HG02642 (cell line): ENCODE results near the gene VIPR2.
"Not testable (repeated sequence)": the region's sequence is repeated elsewhere in the genome, so short reads cannot be mapped to it uniquely, and the experiment has no call there.

ENCODE experiments used
- ATAC-seq: cut with Tn5 transposase; IDR thresholded peaks from one replicate; pipeline ENCODE4 v1.9.1; 2021; ENCODE audit warnings: mild to moderate bottlenecking; ENCODE audit not compliant: unreplicated experiment, poor library complexity

Gene VIPR2, protein sequence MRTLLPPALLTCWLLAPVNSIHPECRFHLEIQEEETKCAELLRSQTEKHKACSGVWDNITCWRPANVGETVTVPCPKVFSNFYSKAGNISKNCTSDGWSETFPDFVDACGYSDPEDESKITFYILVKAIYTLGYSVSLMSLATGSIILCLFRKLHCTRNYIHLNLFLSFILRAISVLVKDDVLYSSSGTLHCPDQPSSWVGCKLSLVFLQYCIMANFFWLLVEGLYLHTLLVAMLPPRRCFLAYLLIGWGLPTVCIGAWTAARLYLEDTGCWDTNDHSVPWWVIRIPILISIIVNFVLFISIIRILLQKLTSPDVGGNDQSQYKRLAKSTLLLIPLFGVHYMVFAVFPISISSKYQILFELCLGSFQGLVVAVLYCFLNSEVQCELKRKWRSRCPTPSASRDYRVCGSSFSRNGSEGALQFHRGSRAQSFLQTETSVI

DNA sequence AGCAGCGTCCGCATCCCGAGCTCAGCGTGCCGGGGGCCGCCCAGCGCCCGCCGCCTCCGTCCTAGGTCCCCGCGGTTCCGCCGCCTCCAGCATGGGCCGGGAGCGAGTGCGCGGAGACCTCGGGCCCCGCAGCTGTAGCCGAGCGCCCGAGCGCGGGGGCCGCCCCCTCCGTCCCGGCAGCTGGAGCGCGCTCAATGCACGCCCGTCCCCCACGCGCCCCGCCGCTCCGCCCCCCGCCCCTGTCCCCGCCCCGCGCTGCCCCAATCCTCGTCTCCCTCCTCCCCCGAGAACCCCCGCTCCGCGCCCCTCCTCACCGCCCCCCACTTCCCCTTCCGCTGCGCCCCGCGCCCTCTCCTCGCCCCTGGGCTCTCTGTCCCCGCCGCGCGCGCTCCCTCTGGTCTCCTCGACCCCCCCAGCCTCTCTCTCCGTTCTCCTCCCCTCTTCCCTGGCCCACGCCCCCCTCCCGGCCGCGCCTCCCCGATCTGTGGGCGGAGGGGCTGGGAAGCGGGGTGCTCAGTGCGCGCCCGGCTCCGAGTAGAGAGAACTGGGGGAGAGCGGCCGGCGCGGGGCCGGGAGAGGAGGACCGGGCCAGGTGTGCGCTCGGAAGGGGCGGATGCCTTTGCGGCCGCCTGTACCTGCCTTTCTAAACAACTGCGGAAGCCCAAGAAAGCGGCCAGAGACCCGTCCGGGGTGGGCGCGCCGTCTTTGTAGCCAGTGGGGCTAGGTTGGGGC, at the start of gene VIPR2:
VIPR2 (minus strand) TSS at position 110 of the 732 bp plus-strand sequence; CDS start at position 14, 96 bp downstream.
- ATAC-seq: no peak

DNA sequence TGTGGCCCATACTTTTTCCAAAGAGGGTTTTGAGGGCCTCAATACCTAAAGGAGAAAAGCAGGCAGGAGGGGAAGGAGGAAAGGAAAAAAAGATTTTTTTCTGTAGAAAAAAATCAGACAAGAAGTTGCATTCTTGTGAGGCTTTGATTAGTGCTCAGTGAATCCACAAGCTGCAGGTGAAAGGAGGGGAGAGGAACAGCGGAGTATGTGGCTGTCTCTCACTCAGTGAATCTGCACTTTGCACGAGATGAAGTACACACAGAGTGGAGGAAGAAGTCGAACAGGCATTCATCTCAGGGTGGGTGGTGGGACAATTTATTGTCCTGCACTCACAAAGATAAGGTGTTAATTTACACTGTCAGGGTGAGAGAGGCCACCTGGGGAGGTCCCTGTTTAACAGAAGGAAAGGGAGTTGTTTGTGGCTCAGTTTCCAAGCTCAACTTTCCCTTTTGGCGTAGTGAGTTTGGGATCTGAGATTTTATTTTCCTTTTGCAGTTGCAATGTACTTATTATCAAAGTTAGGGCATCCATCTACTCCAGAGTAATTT, 49.0 kb upstream of the VIPR2 start:
- ATAC-seq: no peak

DNA sequence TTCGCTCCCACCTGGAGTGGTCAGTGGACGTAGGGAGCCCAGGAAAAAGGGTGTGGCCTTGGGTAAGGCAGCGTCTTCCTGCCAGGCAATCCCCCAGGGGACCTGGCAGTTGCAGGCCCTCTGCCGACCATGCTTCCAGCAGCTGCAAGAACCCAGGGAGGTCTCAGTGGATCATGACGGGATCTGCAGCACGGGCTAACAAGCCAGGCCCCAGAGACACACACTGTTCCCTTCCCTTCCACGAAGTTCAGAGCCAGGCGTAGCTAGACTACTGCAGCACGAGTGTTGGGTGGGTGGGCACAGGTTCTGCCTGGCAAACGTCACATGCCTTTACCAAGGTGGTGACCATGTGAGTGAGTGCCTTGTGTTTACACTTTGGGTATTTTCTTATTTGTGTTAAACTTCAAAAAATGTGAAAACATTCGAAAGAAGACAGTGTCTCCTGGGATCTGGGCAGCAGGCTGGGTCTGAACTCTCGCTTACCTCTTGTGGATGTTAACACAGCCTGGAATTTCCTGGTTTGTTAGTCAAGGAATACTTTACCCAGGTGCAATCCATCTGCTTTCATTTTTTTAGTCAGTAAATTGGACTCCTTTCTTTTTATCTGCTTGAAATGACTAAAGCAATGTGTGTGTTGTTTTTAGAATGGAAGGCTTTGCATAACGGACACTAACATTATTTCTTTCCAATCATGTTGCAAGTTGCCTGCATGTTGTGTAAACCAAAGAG, 48.2 kb upstream of the VIPR2 start:
- no peak for ATAC-seq

DNA sequence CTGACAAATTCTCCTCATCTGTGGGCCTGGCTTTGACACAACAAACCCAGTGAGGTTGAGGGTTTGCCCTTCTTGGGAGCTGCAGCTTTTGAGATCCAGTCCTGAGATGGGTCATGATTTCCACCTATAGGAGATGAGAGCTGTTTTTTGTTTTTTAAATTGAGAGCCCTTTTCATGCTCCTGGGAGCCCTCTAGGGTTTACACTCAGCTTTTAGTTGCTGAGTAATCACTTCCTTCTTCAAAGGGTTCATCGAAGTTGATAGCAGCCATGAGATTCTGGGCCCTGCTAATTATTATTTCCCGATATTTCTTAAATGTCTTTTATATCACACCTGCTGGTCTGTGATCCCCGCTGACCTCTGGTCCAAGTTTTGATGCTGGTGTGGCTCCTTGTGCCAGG, 47.3 kb upstream of the VIPR2 start:
- ATAC-seq: no peak

DNA sequence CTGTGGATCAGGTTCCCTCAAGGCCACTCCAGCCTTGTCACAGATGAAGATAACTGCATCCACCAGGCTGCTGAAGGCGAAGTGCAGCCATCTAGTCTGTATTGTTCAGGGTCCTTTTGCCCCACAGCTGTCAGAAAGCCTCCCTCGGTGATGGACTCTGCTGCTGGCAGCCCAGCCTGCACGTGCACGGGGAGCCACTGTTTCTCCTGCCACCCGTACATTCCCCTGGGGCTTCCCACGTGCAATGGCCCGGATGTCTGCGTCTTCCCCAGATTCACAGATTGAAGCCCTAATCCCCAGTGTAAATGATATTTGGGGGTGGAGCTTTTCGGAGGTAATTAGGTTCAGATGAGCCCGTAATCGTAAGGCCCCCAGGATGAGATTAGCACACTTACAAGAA, 46.6 kb upstream of the VIPR2 start:
- no peak for ATAC-seq

DNA sequence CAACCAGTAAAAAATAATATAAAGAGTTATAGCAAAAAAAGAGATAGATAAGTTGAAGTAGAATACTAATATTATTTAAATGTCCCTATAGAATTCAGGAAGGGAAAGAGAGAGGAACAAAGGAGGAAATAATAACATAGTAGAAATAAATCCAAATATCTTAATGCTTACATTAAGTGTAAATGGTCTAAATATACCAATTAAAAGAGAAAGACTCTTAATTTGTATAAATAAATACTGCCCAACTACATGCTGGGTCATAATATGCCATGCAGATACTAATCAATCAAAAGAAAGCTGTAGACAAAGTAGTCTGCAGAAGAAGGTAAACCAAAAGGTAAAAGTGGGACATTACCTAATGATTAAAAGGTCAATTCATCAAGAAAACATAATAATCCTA, 43.3 kb upstream of the VIPR2 start:
- ATAC-seq: no peak

DNA sequence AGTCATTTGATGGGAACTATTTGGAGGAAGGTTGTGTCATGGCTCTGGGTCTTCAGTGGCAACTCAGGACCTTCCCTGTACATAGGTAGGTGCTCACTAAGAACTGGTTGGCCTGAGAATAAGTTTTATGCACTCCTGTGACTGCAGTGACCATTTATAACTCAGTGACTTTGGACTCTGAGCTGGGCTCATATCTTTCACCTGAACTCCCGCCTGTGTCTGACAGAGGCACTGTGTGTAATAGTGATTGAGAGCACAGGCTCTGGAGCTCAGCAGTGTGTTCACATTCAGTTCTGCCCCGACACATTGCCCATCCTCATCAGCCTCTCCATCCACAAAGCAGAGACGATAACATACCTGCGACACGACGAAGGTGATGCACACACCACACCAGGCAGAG, 34.6 kb upstream of the VIPR2 start:
- no peak for ATAC-seq

DNA sequence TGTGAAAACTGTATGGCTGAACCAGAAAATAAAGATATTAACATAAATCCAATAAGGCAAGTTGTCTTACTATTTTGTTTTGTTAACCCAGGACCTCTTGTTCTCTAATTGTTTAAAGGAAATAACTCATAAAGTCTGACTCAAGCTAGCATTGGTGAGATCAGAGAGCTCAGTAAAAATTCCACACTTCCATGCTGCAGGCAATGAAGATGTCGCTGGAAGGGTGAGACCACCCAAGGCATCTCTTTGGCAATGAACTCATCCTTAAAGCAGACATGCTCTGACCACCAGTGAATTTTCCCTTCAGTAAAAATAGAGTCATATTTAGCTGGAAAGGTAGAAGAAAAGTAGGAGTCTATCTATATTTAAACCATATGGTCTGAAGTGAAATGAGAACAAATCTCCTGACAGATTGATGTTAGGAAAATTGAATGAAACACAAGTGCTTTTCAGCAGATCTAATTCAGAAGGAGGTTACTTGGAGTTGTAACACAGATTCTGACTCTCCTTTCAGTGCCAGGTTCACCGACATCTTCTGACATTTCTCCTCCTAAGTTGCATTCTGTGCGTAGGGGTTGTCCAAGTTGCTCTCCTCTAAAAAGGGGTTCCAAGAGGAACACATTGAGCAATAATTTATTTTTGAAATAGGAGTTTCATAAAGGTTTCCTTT, 32.8 kb upstream of the VIPR2 start:
- no peak for ATAC-seq

DNA sequence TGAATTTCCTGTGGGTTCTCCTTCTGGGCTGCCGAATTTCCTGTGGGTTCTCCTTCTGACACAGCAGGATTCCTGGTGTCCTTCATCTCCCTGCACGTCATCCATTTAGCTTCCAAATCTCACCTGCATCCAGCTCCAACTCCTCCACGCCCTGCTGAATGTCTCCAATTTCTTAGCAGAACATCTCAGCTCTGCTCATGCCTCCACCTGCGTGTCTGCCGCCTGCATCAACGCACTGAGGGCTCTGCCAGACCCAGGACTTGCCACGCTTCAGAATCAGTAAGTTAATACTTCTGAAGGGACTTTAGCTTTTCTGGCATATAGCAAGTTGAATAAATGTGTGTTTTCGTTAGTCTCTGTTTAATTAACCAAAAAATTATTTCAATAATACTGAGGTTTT, 31.1 kb upstream of the VIPR2 start:
- ATAC-seq: no peak

DNA sequence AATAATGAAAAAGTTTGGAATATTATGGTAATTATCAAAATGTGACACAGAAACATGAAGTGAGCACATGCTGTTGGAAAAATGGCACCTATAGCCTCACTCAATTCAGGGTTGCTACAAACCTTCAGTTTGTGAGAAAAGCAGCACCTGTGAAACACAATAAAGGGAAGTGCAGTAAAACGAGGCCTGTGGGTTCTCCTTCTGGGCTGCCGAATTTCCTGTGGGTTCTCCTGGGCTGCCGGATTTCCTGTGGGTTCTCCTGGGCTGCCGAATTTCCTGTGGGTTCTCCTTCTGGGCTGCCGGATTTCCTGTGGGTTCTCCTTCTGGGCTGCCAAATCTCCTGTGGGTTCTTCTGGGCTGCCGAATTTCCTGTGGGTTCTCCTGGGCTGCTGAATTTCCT, 30.4 kb upstream of the VIPR2 start:
- ATAC-seq: not testable (repeated sequence)

DNA sequence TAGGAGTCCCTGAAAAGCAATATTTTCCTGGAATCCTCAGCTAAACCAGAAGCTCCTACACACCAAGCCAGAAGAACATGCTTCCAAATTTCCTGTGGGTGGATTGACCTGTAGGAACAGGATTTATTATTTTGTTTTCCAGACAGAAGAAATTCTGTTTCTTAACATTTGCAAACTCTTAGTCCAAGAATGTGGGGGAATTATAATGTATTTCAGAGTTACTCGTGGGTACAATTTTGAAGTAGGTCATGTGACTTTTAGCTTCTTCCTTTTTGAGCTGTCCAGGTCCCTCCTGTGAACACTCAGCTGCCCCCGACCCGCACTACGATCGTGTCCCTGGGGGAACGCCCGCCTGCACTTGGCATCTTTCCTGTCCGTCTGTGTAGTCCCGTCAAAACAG, 27.7 kb upstream of the VIPR2 start:
- no peak for ATAC-seq

DNA sequence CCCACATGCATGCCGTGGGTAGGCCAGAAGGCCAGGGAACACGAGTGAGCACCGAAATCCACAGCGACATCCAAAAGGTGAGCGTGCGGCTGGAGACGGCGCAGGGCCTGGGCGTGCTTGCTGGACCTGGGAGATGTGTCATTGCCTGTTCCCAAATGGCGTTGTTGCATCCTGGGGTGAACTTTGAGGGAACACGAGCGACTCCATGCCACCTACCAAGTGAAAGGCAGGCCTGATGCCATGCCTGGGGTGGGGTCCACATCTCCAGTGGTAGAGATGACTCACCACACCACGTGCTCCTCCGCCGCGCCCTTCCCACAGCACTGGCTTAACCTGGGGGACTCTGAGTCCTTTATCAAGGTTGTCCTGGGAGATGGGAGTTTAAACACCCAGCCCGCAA, 24.7 kb upstream of the VIPR2 start:
- no peak for ATAC-seq

DNA sequence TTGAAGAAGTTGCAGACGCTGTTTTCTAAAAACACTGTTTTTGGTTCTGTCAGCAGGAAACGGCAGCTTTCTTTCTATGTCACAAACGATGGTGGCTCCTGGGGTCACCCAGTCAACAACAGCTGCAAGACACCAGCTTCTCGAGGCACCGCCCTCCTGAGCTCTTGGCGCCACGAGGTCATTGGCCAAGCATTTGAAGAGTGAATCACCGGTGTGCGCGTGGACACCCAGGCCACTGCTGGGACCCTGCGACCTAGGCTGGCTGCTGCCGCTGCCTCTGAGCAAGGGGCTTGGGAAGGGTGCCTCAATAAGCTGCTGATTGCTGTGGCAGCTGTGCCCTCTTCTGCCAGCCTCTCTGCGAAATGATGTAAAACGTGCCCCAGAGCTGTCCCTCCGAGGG, 22.5 kb upstream of the VIPR2 start:
- no peak for ATAC-seq

DNA sequence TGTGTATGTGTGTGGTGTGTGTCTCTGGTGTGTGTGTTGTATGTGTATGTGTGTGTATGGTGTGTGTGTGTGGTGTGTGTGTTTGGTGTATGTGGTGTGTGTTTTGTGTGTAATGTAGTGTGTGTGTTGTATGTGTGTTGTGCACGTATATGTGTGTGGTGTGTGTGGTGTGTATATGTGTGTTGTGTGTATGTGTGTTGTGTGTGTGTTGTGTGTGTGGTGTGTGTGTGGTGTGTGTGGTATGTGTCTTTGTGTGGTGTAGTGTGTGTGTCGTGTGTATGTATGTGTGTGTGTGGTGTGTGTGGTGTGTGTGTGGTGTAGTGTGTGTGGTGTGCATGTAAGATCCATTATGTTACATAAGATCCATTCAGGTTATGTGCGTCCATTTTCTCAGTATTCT, 21.9 kb upstream of the VIPR2 start:
- ATAC-seq: no peak

DNA sequence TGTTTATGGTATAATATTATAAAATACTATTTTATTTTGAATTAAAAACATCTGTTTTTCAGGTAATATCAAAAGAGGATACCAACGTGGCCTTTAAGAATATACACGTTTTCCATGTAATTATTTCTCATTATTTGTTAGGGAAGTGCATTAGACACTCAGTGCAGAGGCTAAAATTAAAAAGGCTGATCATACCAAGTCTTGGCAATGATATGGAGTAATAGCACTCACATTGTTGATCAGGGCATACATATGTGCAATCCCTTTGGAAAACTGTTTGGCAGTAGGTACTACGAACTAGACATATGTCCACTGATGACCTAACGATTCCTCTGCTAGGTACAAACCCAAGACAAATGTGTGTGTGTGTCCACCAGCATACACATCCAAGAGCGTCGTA, 20.7 kb upstream of the VIPR2 start:
- ATAC-seq: no peak

DNA sequence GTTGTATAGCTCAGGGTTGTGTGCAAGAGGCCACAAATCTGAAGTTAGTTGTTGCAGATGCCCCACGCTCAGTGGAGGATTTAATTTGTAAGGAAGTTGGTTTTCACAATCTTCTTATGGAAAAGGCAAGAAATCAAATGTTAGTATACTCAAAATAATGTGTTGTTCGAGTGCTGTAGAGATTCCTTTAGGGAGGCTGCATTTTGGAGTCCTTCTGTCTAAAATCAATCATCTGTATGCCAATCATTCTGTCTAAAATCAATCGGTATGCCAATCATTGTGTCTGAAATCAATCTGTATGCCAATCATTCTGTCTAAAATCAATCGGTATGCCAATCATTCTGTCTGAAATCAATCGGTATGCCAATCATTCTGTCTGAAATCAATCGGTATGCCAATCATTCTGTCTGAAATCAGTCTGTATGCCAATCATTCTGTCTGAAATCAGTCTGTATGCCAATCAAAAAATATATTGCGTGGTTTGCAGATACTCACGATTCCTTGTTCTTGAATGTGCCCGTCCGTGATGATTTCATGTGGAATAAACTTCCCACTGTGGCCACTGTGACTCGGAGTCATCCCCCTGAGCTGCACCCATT, 19.1 kb upstream of the VIPR2 start:
- not testable (repeated sequence) for ATAC-seq

DNA sequence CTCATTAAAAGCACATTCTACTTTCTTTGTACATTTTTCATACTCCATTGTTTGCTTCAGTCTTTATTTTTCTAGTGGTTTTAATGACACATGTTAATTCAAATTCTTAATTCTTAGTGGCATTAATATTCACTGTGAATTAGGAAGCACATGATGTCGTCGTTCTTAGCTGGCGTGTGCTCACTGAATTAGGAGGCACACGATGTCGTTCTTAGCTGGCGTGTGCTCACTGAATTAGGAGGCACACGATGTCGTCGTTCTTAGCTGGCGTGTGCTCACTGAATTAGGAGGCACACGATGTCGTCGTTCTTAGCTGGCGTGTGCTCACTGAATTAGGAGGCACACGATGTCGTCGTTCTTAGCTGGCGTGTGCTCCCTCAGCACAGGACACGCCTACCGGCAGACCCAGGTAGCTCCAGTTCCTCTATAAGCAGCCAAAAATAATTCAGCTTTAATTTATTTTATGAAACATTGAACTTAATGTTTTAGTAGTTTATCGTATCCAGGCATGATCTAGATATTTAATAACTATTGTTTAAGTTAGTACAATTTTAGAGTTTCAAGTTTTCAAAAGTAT, 17.5 kb upstream of the VIPR2 start:
- ATAC-seq: not testable (repeated sequence)

DNA sequence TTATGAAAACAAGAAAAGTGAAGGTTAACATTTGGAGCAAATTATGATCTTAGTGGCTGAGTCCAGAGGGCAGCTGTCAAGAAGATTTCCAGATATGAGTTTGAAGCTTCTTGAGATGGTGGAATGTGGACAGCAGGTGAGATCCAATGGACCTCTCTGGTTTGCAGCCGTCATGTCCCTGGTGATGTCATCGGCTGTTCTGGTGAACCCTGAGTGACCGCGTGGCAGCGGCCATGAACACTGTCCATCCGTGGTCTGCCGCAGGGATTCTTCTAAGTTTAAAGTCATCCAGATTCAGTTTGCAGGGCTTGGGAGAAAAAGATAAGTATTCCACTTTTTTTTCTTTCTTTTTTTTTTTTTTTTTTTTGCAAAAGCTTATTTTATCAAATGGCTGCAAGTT, 15.8 kb upstream of the VIPR2 start:
- no peak for ATAC-seq

DNA sequence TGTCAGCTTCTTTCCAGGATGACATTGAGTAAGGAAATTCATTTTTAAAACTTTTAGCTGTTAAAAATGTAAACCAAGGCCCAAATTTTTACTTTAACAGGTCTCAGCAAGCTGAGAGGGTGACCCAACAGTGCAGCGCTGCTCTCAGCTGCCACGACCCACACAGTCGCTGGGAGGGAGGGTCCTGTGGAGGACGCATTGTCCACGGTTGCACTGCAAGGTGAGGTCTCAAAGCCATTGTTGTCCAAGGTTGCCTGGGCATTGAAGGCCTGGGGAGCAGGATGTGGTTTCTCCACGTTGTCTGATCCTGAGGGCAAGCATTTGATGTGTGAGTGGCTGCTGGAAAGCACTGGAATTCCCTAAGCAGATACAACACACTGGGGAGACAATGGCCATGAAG, 15.1 kb upstream of the VIPR2 start:
- ATAC-seq: no peak
